GM12892 (cell line): ENCODE measurements around the gene KIF6.

Experiments used
- POLR2A ChIP-seq: IDR thresholded peaks from 2 replicates; pipeline ENCODE4 v1.6.1; 2011; ENCODE audit warnings: low read depth, low read length, control low read depth
- POLR2AphosphoS5 ChIP-seq: IDR thresholded peaks from 2 replicates; pipeline ENCODE4 v1.6.1; 2011; ENCODE audit warnings: low read depth, low read length, control low read depth

GRCh38 chr6:39561536-39562266 is 163.5 kb downstream of the KIF6 start:
- no peak for TF ChIP-seq POLR2A
- no peak for TF ChIP-seq POLR2AphosphoS5
